GM20431 (cell line): ENCODE measurements around the gene ESYT3.

ENCODE experiments used
- in situ Hi-C: fragments of 300-500 bp; cut with MseI, MboI; formaldehyde crosslinking; loops from one replicate; pipeline ENCODE4 v1.15.0; 2020; ENCODE audit warnings: low sequenced_read_pairs; ENCODE audit not compliant: unreplicated experiment

Gene ESYT3

DNA sequence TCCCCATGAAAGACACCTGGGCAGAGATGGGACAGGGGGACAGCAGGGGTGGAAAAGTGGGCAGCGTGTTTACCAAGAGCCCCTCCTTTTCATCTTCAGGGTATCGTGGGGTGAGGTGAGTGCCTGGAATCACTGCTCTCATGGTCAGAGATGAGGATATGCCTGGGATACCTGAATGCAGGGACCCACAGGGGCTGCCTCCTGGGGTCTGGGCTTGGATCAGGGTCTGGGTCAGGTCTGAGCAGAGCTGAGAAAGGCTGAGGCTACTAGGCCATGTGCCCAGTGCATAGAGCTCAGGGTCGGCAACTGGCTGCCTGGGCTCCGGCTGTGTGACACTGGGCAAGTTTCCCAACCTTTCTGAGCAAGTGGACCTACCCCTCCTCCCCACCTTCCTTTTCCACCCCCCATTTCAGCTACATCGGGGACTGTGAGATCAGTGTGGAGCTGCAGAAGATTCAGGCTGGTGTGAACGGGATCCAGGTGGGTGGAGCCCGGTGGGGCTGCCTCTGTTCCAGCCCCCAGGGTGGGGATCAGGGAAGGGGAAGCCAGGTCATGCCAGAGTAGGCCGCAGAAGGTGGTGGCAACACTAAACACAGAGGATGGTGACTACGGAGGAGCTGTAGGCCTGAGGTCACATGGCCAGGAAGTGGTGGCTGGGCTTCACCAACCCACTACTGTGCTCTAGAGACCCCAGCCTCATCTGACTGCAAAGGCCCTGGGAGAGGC, 24.5 kb downstream of the ESYT3 start:
- in situ Hi-C loops: no loop called here

DNA sequence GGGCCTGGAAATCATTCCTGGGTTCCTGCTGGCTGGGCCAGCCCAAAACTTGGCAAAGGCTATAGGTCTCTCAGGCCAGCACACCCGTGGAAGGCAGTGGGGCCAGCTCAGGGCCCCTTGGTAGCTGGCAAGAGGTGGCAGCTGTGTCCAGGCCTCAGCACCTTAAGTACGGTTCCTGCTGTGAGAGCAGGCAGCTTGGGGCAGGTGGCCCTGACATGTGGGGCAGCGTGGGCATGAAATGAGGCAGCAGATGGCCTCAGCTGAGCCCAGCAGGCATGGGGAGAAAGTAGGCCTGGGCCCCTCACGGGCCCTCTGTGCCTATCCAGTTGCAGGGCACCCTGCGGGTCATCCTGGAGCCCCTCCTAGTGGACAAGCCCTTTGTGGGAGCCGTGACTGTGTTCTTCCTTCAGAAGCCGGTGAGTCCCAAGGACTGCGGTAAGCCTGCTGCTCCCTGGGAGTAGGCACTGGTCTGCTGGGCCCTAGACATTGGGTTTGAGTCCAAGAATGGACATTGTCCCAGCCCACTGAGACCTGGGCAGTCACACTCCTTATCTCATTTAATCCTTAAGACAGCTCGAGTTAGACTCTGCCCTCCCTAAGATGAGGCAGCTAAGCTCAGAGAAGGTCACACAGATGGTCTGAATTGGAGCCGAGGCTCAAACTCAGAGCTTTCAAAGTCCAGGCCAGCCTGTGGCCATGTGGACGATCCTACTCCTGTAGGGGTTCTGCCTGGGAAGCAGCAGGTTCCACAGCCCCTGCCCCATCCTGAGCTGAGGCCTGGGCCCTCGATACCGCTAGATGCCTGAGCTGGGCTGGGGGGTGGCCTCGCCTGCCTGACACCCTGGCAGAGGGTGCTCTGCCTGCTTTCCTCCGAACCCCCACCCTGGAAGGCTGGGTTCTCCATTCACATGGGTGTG, 25.5 kb downstream of the ESYT3 start:
- in situ Hi-C loops: no loop called here

DNA sequence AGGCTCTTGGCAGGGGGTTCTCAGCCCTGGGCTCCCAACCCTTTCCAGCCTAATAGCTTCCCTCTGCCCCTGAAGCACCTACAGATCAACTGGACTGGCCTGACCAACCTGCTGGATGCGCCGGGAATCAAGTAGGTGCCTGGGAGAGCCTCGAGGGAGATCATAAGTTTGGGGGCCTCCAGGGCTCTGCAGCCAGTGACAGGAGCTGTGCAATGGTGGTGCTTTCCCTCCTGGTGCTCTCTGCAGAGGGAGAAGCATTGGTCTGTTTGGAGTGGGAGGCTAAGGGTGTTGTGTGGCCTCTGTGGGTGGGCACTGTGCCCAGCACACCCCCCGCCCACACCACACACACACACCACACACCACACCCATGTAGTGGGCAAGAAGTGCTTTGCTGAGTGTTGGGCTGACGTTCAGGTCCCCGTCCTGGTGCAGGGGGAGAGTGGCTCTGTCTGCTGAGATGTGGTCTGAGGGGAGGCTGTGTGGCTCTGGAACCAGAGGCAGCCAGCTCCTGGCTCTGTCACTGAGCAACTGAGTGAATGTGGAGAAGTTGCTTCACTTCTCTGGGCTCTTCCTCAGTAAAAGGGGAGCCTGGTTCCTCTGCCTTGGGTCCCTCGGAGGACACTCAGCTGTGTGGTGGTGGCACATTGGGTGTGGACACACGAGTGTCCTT, 26.3 kb downstream of the ESYT3 start:
- in situ Hi-C loops: no loop called here

DNA sequence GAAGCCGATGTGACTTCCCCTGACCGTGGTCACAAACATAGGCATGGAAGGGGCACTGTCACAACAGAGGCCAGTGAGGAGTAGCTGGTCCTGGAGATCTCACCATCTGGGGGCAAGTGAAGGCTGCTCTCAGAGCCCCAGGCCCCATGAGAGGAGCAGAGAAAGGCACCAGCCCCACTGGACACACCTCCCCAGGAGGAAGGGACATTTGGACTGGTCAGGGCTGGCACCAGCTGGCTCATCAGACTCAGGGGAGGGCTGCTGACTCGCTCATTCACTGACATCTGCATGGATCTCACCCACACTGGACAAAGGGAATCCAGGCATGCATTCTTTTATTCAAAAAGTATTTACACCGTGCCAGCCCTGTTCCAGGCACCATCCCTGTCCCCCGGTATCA, 26.8 kb downstream of the ESYT3 start:
- in situ Hi-C loops: no loop called here

DNA sequence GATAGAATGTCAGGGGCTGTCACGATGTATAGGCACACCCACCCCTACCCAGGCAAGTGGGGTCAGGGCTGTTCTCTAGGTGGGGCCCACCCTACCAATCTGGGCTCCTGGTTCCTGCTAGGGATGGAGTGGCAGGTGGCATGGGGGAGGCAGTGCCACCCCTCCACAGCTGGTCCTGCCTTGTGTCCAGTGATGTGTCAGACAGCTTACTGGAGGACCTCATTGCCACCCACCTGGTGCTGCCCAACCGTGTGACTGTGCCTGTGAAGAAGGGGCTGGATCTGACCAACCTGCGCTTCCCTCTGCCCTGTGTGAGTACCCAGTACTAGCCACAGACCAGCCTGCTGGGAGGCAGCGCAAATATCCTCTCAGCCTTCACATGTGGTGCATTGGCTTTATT, 27.5 kb downstream of the ESYT3 start:
- in situ Hi-C loops: no loop called here

DNA sequence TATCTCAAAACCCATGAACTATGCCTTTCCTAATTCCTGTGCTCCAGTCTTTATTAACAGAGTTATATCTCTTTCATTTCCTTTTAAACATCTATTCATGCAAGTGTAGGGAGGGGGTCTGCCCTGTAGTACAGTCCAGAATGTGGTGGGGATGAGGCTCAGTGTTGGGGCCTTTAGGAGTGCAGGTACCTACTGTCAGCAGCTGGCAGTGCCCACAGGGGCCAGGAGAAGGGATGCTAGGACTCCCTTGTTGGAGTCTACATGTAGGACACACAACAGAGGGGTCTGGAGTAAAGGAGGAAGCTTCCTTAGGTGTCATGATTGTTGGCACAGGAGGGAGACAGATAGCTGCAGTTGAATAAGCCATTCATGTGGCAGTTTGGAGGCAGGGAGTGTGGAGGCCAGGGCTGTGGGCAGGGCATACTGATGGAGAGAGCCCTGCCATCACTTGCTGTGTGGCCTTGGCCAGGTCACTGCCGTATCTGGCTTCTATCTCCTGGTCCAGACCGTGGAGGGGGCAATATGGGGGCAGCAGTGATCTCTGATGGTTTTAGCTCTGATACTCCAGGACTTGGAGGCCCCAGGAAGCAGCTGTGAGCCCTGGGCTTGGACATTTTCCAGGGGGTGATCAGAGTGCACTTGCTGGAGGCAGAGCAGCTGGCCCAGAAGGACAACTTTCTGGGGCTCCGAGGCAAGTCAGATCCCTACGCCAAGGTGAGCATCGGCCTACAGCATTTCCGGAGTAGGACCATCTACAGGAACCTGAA, 29.5 kb downstream of the ESYT3 start:
- in situ Hi-C loops: no loop called here

DNA sequence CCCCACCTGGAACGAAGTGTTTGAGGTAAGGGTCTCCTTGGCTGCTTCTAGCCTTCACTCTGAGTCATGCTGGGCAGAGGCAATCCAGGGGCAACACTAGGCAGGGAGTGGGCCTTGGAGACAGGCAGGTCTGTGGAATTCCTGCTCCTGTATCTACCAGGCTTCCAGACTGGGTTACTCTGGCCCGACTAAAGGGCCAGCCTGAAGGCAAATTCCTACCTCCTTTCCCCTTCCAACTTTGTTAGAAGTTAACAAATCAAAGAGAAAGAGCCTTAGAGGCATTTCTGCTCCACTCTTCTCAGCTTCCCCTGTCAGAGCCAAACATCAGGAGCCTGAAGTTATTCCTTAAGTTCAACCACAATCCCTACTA, 30.1 kb downstream of the ESYT3 start:
- in situ Hi-C loops: no loop called here

DNA sequence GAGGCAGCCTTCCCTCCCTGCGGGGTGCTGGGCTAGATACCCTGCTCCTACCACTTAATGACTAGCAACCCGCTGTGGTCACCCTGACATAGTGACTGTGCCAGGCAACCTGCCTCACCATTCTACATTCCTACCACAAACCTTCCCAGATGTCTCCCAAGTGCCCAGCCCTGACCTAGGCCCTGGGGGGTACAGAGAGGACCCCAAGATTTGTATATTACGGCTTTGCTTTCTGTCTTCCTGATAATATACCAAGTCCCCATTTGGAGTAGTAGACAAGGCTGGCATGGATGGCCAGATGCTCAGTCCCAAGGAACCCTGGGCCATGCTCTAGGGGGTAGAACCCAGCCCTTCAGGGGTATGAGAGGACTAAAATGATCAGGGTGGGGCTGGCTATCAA, 31.0 kb downstream of the ESYT3 start:
- in situ Hi-C loops: no loop called here

DNA sequence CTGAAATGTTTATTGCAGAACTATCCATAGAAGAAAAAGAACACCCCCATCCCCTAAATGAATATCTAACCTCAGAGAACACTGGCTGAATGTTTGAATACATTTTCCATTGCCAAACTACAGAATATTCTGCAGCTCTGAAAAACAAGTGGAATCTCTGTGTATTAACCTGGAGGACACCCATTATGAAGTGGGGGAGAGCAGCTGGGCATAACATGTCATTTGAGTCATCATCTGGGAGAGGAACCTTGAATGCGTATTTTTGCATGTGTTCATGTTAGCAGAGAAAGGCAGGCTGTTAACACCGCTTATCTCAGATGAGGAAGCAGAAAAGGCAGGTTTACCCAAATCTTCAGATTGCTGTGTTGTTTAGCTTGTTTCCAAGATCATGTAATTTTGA, 31.5 kb downstream of the ESYT3 start:
- in situ Hi-C loops: no loop called here

DNA sequence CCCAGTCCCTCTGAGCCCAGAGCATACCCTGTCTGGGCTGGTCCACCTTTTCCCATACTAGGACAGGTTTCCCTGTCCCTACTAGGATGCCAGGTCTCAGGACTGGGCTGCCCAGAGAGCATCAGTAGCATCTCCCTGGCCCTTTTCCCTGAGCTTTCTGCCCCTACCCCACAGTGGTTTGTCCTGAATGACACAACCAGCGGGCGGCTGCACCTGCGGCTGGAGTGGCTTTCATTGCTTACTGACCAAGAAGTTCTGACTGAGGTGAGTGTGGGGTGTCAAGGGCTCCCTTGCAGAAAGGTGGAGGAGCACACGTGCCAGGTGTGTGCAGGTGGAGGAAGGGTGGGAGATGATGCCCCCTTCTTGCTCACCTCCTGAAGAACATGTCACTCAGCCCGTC, 33.5 kb downstream of the ESYT3 start:
- in situ Hi-C loops: no loop called here

DNA sequence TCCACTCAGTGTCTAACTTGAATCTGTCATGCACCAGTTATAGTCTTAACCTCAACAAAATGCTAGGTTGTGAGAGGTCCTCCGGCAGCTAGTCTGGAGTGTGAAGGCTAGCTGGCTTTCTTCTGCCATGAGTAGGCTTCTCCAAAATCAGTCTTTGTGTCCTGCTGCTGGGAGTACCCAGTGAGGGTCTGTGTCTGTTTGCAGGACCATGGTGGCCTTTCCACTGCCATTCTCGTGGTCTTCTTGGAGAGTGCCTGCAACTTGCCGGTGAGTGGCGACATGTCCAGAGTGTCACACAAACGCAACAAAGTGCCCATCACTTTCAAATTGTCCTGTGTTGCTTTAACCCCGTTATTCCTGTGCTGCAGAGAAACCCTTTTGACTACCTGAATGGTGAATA, 34.0 kb downstream of the ESYT3 start:
- in situ Hi-C loops: no loop called here

DNA sequence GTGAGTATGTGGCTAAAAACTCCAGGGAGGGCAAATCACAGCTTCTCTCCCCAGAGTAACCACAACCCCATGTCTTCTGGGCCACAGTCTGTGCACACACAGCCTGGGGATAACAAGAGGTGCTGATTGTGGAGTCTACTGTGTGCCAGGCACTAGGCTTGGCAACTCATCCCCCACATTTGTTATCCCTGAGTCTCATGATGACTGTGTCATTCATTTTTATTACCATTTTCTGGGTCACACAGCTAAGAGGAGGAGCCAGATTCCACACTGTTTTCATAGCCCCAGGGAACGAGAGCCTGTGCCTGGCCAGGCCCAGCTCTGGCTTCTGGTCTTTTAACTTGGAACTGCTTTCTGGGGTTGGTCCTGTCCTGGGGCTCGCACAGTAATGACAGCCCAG, 34.5 kb downstream of the ESYT3 start:
- in situ Hi-C loops: no loop called here

DNA sequence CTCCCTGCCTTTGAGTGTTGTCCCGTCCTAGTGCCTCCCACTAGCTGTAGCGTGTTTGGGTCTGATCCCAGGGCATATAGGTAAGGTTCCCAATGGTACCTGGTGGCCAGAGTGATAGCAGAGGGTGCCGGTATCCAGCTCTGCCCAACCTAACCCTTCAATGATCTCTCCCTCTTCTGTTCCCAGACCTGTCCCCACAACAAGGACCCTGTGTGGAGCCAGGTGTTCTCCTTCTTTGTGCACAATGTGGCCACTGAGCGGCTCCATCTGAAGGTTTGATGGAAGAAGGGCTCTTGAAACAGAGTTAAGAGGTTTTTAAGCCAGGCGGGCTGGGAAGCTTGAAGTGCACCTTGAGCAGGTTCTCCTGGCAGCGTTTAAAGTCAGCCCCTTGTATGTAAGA, 35.5 kb downstream of the ESYT3 start:
- in situ Hi-C loops: loop anchor here (10.0 kb wide), 1 partner anchor 445 kb away; no protein-coding TSS in a partner anchor

DNA sequence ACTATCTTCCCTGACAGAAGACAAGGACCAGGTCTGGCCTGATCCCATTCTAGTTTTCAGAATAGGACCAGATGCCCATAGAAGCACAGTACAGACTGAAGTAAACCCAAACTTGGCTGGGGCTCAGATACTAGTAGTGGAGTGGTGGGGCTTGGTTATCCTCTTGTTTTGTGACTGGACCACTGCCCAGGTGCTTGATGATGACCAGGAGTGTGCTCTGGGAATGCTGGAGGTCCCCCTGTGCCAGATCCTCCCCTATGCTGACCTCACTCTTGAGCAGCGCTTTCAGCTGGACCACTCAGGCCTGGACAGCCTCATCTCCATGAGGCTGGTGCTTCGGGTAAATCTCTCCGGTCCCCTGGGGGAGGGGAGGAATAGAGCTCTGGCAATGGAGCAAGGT, 36.3 kb downstream of the ESYT3 start:
- in situ Hi-C loops: loop anchor here (10.0 kb wide), 1 partner anchor 444 kb away; no protein-coding TSS in a partner anchor

DNA sequence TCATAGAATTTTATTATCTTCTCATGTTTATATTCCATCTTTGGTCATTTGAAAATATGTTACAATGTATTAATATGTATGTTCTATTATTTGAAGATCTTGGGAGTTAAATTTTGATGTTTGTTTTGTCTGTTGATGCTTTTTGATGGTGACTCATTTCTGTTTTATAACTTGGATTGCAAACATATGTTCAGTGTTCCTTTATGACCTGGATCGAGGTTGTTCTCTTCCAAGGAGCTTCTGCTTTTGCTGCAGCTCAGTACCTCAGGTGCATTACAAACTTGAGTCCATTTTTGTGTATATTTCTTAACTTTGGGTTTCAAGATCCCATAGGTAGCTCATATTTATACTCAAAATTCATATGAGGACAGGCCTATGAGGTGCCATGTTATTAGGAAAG, 37.1 kb downstream of the ESYT3 start:
- in situ Hi-C loops: loop anchor here (10.0 kb wide), 1 partner anchor 443 kb away; no protein-coding TSS in a partner anchor

DNA sequence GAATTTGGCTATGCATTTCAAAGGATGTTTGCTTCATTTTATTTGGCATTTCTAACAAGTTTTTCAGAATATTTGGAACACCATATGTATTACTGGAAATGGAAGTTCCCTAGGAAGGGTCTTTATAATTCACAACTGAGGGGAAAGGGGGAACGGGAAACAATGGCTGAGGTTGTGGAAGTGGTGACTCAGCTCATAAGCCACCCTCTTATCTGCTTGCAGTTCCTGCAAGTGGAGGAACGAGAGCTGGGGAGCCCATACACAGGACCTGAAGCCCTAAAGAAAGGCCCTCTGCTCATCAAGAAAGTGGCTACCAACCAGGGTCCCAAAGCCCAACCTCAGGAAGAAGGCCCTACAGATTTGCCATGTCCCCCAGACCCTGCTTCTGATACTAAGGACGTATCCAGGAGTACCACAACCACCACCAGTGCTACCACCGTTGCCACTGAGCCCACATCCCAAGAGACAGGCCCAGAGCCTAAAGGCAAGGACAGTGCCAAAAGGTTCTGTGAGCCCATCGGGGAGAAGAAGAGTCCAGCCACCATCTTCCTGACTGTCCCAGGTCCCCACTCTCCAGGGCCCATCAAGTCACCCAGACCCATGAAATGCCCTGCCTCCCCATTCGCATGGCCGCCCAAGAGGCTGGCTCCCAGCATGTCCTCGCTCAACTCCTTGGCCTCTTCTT, 37.9 kb downstream of the ESYT3 start:
- in situ Hi-C loops: loop anchor here (10.0 kb wide), 1 partner anchor 443 kb away; no protein-coding TSS in a partner anchor

DNA sequence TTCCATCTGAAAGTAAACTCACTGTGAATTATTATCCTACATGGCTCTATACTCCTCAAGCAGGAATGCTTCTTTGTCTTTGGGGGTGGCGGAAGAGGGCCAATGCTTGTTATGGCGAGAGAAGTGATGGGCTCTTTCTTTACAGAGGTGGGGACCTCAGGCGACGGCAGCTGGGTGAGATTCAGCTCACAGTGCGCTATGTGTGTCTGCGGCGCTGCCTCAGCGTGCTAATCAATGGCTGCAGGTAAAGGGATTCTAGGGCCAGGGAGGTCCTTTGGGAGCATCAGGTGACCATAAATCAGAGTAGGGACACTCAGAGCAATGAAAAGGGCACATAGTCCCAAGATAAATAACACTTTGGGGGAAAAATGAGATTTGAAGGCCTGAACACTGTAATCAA, 39.0 kb downstream of the ESYT3 start:
- in situ Hi-C loops: loop anchor here (10.0 kb wide), 1 partner anchor 441 kb away; no protein-coding TSS in a partner anchor

DNA sequence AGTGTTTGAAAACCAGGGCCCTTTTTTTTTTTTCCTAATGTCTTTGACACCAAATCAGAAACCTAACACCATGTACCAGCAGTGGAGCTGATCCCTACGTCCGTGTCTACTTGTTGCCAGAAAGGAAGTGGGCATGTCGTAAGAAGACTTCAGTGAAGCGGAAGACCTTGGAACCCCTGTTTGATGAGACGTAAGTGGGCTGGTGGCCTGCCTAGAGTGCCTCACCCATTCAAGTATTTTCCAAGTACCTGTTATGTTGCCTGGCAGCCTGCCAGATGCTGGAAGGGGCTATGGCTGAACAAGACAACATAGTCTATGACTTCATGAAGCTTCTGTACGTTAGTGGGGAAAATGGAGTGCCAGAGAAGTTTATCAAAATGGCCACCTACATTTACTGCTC, 39.7 kb downstream of the ESYT3 start:
- in situ Hi-C loops: loop anchor here (10.0 kb wide), 1 partner anchor 441 kb away; no protein-coding TSS in a partner anchor

DNA sequence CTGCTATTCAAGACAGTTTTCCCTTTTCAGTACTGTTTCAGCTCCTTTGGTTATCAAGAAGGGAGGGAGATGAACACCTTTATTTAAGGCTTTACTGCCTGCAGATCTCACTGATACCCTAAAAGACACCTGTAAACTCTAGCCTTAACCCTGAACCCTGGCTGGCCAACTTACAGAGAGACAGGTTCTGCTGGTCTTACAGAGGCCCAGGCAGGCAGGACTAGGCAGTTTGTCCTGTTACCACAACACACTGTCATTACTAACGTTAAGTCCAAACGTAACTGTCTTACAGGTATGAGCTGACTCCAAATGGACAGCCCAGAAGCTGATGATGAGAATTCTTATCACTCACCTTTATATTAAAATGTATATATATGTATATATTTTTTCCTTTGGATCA, 42.1 kb downstream of the ESYT3 start:
- in situ Hi-C loops: loop anchor here (10.0 kb wide), 1 partner anchor 438 kb away; no protein-coding TSS in a partner anchor
